GM18508 (cell line): ENCODE results near the gene BEND7.

Experiments
- ATAC-seq: cut with Tn5 transposase; IDR thresholded peaks from one replicate; pipeline ENCODE4 v1.9.1; 2021; ENCODE audit warnings: moderate number of reproducible peaks; ENCODE audit not compliant: insufficient read depth, unreplicated experiment

BEND7 gene

GRCh38 chr10:13525663-13526062 is 3.2 kb downstream of the BEND7 start:
- ATAC-seq, result no peak

DNA sequence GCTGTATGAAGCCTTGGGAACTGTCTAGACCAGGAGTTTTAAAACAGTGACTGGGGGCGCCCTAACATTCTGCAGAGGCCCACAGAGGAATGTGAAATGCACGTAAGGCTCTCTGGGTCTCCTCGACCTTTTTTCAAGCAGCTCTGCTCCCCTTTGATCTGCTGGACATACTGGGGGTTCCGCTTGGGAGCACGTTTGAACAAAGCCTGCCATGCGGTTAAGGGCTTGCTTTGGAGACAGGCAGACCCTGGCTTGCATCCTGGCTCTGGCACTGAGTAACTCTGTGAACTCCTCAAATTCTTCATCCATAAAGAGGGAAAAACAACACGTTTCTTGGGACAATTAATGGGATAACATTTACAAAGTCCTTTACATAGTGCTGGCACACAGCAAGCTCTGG is 7.8 kb downstream of the BEND7 start:
- no peak for ATAC-seq

DNA sequence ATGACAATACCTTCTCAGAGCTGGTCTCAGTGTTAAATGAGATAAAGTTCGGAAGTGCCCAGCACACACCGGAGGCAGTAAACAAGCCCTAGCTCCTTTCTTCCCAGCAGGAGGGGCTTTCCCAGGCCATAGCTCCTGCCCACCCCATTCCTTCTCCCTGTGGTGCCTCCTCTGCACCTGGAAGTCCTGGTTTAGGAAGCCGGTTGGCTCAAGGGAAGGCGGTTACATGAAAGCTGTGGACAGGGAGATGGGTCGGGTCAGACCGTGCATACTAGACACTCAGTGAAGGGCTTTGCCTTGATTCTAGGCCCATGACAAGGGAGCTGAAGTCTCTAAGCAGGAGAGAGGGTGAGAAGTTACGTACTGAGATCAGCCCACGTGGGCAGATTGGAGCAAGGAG is 8.6 kb downstream of the BEND7 start:
- ATAC-seq, result no peak

DNA sequence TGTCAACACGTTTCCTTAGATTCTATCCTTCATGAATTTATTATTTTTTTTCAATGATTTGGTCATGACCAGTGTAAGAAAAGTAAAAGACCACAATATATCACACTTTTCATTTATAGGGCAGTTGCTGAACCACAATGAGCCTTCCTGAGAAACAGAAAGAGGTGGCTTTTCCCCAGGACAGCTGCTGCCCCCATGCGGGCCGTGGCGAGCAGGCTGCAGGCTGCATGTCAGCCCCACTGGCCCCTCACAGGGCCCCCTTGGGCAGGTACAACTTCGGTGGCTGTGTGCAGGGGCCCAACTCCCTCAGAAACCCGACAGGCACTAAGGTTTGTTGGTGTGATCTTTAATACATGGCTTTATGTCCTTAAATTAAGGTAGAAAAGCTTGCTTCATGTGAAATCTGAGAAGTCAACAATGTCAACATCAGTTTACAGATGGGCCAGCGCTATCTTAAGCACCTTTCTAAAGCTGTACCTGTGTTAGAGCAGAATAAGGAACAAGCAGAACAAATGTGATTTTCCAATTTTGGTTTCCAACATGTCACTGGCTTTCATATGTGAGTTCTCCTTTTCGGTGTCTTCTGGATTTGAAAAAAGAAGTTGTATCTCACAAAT is 10.6 kb downstream of the BEND7 start:
- no peak for ATAC-seq

GRCh38 chr10:13517675-13518074 is 11.1 kb downstream of the BEND7 start:
- ATAC-seq, result no peak

DNA sequence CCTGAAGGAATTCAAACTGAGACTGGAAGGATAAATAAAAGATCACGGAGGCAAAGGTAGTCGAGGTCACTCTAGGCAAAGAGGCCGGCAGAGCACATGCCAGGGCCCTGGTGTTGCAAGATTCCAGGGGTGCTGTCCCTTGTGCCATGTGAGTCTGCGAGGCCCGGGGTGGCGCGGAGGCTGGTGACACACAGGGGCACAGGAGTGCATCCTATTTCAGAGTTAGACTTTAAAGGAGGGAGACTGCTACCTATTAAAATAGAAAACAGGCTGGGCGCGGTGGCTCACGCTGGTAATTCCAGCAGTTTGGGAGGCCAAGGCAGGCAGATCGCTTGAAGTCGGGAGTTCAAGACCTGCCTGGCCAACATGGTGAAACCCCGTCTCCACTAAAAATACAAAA is 12.6 kb downstream of the BEND7 start:
- no peak for ATAC-seq

- ATAC-seq, result no peak
Measured at GRCh38 chr10:13515467-13515866, 13.3 kb downstream of the BEND7 start.

GRCh38 chr10:13514296-13514695 is 14.5 kb downstream of the BEND7 start:
- no peak for ATAC-seq

DNA sequence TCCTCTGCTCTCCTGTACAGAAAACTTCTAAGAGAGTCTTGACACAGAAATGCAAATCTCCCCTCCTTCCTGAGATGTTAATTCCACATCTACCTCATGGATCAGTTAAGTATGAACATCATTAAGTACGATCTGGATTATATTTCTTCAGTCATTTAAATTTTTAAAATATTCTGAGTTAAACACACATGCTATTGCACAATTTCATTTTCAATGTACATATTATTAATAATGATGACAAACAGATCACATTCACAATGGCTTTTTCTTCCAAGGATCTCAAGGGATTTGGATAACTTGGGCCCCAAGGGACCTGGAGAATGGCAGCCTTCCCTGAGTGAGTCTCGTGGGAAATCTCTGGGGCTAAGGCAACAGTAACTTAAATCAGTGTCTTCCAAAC is 16.2 kb downstream of the BEND7 start:
- no peak for ATAC-seq

- no peak for ATAC-seq
Measured at GRCh38 chr10:13511409-13511808, 17.4 kb downstream of the BEND7 start.

- no peak for ATAC-seq
Measured at GRCh38 chr10:13505052-13505680, 23.6 kb downstream of the BEND7 start.

GRCh38 chr10:13503745-13504463 is 24.9 kb downstream of the BEND7 start:
- no peak for ATAC-seq

- ATAC-seq, result no peak
Measured at GRCh38 chr10:13502380-13502779, 26.4 kb downstream of the BEND7 start.

- no peak for ATAC-seq
Measured at GRCh38 chr10:13500201-13500600, 28.6 kb downstream of the BEND7 start.

DNA sequence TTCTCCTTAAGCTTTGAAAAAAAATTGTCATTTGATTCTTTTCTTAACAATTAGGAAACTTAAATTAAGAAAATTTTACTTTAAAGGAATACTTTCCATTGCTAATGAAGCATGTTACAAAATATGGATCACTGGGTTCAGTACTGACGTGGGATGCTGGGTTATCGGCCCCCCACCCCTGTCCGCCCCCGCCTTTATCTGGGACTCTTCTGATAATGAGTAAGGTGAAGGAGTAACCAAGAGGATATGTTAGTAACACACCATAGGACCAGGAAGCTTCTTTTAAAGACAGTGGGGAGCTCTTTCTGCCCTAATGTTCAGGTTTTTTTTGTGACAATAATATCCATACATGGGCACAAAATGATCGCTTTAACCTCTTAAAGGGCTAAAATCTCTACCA is 29.7 kb downstream of the BEND7 start:
- ATAC-seq, result no peak

DNA sequence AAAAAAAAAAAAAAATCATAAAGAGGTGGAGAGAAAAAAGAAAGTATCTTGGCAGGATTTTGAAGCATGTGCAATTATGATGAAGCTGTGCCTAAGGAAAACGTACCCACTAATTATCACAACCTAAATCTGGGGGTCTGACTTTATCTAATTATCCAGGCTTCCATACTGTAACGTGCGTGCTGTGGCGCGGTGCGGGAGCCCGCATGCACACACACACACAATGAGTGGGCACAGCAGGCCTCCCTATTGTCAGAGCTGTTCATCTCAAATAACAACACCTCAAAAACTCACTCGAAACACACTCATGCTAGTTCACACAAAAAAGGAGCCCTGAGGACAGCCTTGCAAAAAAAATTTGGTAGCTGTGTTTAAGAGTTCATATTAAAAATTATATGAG is 31.9 kb downstream of the BEND7 start:
- ATAC-seq, result no peak

- ATAC-seq, result no peak
Measured at GRCh38 chr10:13496164-13496563, 32.6 kb downstream of the BEND7 start.

GRCh38 chr10:13492493-13493180 is 36.2 kb downstream of the BEND7 start:
- no peak for ATAC-seq

DNA sequence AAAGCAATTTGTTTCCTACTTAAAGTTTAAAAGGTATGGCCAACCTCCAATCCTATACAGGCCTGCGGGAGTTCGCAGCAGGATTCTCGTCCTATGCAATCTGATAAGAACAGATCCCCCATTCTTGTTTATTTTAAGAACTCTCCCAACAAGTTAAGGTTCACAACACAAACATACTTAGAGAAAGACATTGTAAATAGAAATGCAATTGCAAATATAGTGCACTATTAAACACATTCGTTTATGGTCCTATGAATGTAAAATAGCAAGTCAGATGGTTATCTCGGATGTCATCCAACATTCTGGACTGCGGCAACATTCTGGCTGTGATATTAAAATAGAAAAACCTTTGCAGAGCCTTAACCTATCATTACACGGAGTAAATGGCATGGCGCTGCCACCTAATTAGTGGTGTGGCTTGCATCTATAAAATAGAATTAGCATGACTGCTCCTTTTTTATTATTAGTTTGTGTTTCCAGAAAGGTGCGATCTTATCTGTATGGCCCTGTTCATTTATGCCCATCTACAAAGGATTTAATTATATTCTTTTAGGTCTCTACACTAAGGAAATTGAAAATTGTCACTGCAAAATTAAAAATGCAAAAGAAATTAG is 37.0 kb downstream of the BEND7 start:
- no peak for ATAC-seq

- no peak for ATAC-seq
Measured at GRCh38 chr10:13490503-13490902, 38.3 kb downstream of the BEND7 start.
